ENCODE results near the gene CREBBP.
"Not testable (repeated sequence)": the region's sequence is repeated elsewhere in the genome, so short reads cannot be mapped to it uniquely, and the experiment has no call there.

CREBBP gene

GRCh38 chr16:3880623-3881498, at the start of gene CREBBP:
CREBBP (minus strand) TSS chr16:3880713; CDS start chr16:3879916, 797 bp downstream.
- DNase-seq: peak; percentile 90

- not testable (repeated sequence) for DNase-seq
These were observed 46.6 kb upstream of the CREBBP start for GRCh38 chr16:3927147-3927546.

- no peak for DNase-seq
These were observed 44.2 kb upstream of the CREBBP start for GRCh38 chr16:3924763-3925162.

- DNase-seq: no peak
These were observed 41.7 kb upstream of the CREBBP start for GRCh38 chr16:3922241-3922640.

GRCh38 chr16:3920206-3920605, 39.7 kb upstream of the CREBBP start:
- DNase-seq: no peak

GRCh38 chr16:3919413-3919812, 38.9 kb upstream of the CREBBP start:
- DNase-seq: no peak

GRCh38 chr16:3915426-3916260, 35.1 kb upstream of the CREBBP start:
- no peak for DNase-seq

GRCh38 chr16:3912897-3913296, 32.4 kb upstream of the CREBBP start:
- DNase-seq: no peak

- no peak for DNase-seq
These were observed 31.9 kb upstream of the CREBBP start for GRCh38 chr16:3912373-3912772.

GRCh38 chr16:3911741-3912140, 31.2 kb upstream of the CREBBP start:
- DNase-seq: not testable (repeated sequence)

- DNase-seq: no peak
These were observed 29.5 kb upstream of the CREBBP start for GRCh38 chr16:3909791-3910583.

GRCh38 chr16:3908951-3909437, 28.5 kb upstream of the CREBBP start:
- DNase-seq: no peak

- no peak for DNase-seq
These were observed 27.1 kb upstream of the CREBBP start for GRCh38 chr16:3907586-3907985.

GRCh38 chr16:3906363-3906762, 25.9 kb upstream of the CREBBP start:
- no peak for DNase-seq

- no peak for DNase-seq
These were observed 24.4 kb upstream of the CREBBP start for GRCh38 chr16:3904875-3905274.

- no peak for DNase-seq
These were observed 9.6 kb upstream of the CREBBP start for GRCh38 chr16:3890091-3890490.

- no peak for DNase-seq
These were observed 8.5 kb upstream of the CREBBP start for GRCh38 chr16:3889059-3889458.

GRCh38 chr16:3885999-3886398, 5.5 kb upstream of the CREBBP start:
- DNase-seq: not testable (repeated sequence)

GRCh38 chr16:3884398-3884797, 3.9 kb upstream of the CREBBP start:
- DNase-seq: no peak

- DNase-seq: no peak
These were observed 2.0 kb upstream of the CREBBP start for GRCh38 chr16:3882531-3882930.

- no peak for DNase-seq
These were observed 1.0 kb upstream of the CREBBP start for GRCh38 chr16:3881499-3881990.

GRCh38 chr16:3879887-3880564, 487 bp downstream of the CREBBP start:
- peak; percentile 74 for DNase-seq

All from CD4-positive, alpha-beta T cell treated with Interleukin-21 for 1 hour (primary cell).